Fibroblast of mammary gland (primary cell): ENCODE data around the gene CTNS.
"Not testable (repeated sequence)": the region's sequence is repeated elsewhere in the genome, so short reads cannot be mapped to it uniquely, and the experiment has no call there.

ENCODE experiments used
- DNase-seq: peaks from one replicate; pipeline ENCODE4 v3.0.0-alpha.2; 2010; ENCODE audit warnings: low read depth
- H3K4me3 ChIP-seq: 2 replicates; pipeline ENCODE4 v1.5.1; 2011; ENCODE audit warnings: low read depth, mild to moderate bottlenecking, low read length, moderate library complexity; ENCODE audit not compliant: control insufficient read depth
- TF ChIP-seq, protein P1 (sequence below): conservative IDR thresholded peaks from 2 replicates; pipeline ENCODE4 v1.5.1; 2011; ENCODE audit warnings: low read depth, low read length, inconsistent platforms; ENCODE audit not compliant: control insufficient read depth, insufficient read depth

The CTNS gene

DNA sequence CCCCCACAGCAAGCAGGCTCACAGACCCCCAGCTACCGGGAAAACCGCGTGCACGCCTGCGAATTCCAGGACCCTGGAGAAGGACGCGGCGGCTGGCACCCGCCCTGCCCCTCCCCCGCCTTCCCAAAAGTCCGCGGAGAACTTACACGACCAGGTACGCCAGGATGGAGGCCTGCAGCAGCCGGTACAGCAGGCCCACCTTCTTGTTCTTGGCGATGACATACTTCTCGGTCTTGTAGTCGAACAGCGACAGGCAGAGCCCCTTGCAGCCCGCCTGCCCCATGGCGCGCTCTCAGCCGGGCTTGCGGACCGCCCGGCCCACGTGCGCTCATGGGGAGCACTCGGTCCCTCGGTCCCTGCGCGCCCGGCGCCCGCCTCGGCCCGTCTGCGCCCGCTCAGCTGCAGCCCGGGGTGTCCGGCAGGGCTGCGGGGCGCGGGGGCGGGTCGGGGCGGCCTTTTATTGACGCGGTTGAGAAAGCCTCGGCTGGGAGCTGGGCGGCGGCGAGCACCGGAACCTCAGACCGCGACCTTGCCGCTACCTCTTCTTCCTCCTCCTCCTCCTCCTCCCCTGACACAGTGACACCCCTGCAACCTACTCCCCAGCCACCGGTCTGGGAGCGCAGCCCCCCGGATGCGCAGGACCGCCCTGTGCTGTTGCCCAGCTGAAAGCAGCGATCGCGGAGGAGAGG, 59.3 kb downstream of the CTNS start, which contains the start of gene P2RX5:
Gene P2RX5, minus strand, starts transcription at position 433 of the 689 bp plus-strand sequence. Its CDS starts 150 bp downstream, at position 283.
- TF ChIP-seq, protein P1, sequence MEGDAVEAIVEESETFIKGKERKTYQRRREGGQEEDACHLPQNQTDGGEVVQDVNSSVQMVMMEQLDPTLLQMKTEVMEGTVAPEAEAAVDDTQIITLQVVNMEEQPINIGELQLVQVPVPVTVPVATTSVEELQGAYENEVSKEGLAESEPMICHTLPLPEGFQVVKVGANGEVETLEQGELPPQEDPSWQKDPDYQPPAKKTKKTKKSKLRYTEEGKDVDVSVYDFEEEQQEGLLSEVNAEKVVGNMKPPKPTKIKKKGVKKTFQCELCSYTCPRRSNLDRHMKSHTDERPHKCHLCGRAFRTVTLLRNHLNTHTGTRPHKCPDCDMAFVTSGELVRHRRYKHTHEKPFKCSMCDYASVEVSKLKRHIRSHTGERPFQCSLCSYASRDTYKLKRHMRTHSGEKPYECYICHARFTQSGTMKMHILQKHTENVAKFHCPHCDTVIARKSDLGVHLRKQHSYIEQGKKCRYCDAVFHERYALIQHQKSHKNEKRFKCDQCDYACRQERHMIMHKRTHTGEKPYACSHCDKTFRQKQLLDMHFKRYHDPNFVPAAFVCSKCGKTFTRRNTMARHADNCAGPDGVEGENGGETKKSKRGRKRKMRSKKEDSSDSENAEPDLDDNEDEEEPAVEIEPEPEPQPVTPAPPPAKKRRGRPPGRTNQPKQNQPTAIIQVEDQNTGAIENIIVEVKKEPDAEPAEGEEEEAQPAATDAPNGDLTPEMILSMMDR: no peak
- no peak for DNase-seq
- H3K4me3 ChIP-seq: peak within 1 kb of the TSS; percentile 52

DNA sequence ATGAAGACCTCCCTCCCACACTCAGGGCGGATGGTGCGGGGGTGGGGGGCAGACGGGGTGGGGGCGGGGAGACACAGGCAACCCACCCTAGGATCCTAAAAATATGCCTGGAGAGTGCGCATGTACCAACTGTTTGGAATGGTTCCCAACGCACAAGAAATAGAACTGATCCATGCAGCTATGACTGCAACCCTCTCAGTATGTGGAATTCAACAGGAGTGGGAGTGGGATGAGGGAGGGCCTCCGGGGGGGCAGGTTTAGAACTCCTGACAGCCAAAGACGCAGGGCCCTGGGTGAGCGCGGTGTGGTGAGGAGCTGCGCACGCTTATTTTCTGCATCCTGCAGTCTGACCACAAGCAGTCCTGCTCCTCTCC, 60.5 kb downstream of the CTNS start:
- TF ChIP-seq, protein P1: no peak
- no peak for DNase-seq

DNA sequence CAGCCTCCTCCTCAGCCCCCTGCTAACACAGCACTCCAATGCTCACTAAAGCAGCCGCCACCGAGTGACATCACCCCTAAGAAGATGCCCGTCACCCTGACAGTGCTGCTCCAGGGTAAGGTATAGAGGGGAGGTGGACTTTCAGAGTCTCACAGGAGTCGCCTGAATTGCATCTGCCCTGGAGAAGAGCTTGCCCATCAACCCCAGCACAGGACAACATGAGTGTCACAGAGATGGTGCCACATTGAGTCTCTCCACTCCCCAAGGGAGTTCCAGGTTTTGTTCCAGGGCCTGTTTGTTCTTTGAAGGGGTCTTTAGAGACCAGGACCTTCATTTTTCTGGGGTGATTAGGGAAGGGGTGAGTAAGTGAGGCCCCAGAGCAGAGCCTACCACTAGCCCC, 61.6 kb downstream of the CTNS start:
- DNase-seq: no peak
- H3K4me3 ChIP-seq: no peak overlapping the region
- TF ChIP-seq, protein P1: no peak

More for the DNA sequence above, 60.5 kb downstream of the CTNS start:
- no peak overlapping the region for H3K4me3 ChIP-seq

DNA sequence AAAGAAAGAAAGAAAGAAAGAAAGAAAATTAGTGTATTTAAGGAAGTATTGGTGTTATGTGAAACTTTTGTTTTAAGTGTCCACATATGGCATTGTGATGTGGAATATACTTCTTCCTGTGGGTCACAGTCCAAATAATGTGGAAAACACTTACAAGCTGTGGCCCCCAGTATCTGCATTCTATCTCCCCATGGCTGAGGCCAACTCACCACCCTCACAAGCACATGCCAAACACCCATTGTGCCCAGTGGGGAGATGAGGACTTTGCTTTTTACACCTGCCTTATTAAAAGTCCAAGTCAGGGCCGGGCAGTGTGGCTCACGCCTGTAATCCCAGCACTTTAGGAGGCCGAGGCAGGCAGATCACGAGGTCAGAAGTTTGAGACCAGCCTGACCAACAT, 63.4 kb downstream of the CTNS start:
- DNase-seq: no peak

GRCh38 chr17:3702041-3702539, 65.5 kb downstream of the CTNS start:
- not testable (repeated sequence) for DNase-seq, H3K4me3 ChIP-seq

More for the DNA sequence above, 63.4 kb downstream of the CTNS start:
- H3K4me3 ChIP-seq: no peak overlapping the region
- TF ChIP-seq, protein P1: no peak

DNA sequence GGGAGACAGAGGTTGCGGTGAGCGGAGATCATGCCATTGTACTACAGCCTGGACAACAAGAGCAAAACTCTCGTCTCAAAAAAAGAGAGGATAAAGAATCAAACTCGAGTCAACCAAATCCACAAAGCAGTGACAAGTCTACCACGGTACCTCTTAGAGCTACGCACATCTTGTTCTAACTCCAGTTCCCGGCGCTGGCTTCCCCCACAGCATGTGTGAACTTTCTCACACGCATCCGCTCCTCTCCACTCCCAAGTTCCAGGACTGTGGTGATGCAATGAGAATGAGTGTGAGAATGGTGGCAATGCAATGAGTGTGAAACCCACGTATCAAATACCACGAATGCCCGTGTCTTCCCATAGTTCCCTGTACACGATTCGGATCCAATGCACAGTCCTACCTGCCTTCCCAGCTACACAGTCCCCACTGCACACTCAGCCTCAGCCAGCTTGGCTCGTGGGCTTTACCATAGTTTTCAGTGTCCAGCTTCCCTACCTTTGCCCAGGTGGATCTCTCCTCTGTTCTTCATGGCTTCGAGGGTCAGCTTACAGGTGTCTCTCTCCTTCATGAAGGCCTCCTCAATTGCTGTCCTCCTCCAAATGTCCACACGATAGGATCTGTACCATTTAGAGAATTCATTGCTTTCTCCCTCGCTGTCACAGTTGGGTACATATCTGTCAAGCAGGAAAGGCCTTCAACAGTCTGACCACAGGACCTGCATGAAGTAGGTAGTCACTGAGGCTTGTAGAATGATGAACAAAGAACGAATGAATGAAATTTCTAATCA, 68.6 kb downstream of the CTNS start:
- no peak overlapping the region for H3K4me3 ChIP-seq
- DNase-seq: no peak
- TF ChIP-seq, protein P1: no peak

DNA sequence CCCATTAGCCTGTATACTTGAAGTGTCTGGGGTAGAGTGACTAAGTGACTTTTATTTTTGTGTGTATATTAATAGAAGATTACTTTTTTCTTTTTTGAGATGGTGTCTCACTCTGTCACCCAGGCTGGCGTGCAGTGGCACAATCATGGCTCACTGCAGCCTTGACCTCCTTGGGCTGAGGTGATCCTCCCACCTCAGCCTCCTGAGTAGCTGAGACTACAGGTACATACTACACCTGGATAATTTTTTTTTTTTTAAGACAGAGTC, 69.1 kb downstream of the CTNS start:
- H3K4me3 ChIP-seq, DNase-seq: not testable (repeated sequence)
